ENCODE measurements around the gene ASXL1.

The ASXL1 gene

DNA sequence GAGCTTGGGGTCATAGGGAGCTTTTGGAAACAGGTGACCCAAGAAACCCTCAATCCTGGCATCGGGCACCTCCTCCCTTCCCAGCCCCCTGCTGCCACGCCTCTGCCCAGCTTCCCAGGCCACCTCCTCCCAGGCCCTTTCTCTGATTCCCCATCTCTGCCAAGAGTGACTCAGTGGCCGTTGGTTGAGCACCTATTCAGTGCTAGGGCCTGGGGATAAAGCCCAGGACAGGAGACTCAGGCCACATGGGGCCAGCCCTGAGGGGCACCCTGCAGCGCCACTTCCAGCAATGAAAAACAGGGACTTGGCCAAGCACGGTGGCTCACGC, 110.1 kb downstream of the ASXL1 start:
- DNase-seq: no peak

DNA sequence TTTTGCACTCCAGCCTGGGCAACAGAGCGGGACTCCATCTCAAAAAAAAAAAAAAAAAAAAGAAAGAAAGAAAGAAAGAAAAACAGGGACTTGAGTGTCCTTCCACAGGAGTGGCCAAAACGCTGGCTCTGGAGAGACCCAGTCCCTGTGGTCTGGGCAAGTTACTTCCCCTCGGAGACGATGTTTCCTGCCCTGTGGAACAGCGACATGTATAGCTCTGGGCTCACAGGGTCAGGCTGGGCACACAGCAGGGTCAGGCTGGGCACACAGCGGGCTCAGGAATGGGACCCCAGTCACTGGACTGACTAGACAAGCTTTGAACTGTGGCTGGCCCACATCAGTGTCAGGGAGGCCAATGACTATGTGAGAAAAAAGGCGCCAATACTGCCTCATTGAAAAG, 110.7 kb downstream of the ASXL1 start:
- DNase-seq: no peak

DNA sequence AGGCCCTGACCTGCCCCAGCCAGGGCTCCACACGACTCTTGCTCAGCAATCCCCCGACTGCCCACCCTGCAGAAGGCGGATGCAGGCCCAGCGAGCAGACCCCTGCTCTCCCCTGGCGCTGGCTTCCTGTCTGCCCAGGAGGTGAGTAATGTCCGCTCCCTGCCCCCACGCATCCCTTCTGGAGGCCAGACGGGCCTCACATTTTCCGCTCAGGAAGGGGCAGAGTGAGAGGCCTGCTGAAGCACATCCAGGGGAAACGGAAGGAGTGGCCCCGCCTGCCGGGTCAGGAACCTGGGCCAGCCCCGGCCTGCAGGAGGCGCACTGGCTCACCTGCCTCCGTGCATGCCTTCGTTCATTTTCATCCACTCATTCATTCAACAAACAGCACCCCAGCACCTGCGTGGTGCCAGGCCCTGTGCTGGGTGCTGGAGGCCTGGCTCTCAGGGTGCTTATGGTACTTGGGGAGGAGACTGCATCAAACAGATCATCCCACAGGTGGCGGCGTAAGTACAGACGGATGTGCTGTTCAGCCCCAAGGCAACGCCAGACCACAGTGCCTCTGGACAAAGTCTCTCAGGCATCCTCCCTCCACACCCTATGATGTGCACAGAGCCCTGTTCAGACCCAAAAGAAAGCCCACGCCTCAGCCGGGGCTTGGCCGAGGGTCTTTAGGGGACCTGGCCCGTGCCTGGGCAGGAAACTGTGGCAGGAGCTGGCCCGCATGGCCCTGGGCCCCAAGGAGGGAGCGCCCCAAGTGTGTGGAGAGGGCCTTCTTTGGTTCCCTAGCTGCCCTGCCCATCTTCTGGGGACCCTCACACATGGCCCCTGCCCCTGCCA, 112.1 kb downstream of the ASXL1 start:
- peak; percentile 83 for DNase-seq

DNA sequence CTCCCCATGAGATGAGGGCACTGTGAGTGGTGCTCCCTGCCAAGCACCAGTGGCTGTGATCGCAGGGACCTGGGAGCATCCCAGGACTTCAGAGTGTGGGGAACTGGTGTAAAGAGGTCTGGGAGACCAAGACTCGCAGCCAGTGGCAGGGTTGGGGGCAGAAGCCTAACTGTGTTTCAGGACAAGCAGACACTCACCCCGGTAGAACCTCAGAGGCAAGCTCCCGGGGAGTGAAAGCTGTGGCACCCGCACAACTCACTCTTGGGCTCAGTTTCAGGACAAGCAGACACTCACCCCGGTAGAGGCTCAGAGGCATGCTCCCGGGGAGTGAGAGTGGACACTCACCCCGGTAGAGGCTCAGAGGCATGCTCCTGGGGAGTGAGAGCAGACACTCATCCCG, 112.8 kb downstream of the ASXL1 start:
- no peak for DNase-seq

DNA sequence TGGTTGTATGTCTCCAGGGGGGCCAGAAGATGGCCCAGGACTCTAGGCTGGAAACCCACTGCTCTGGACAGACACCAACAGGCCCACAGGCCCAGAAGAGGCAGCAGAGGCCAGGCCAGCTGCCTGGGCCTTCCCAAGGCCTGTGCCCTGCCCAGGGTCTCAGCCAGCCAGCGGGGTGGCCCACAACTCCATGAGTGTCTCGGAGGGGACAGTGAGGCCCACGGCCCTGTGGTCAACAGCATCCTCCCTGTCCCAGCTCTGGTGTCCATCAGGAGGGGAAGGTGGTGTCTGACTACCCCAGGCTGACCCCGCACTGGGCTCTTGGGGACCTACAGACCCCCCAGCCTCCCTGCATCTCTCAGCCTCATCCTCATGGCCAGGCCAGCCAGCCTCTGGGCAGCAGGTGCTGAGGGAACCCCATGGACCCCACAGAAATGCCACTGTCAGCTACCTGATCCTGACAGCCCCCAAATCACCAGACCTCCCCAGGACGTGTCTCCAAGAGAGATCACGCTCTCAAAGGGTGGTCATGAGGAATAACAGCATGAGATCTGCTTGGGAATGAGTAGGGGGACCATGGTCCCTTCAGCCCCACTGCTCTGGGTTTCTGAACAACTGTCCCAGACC, 114.6 kb downstream of the ASXL1 start:
- no peak for DNase-seq

DNA sequence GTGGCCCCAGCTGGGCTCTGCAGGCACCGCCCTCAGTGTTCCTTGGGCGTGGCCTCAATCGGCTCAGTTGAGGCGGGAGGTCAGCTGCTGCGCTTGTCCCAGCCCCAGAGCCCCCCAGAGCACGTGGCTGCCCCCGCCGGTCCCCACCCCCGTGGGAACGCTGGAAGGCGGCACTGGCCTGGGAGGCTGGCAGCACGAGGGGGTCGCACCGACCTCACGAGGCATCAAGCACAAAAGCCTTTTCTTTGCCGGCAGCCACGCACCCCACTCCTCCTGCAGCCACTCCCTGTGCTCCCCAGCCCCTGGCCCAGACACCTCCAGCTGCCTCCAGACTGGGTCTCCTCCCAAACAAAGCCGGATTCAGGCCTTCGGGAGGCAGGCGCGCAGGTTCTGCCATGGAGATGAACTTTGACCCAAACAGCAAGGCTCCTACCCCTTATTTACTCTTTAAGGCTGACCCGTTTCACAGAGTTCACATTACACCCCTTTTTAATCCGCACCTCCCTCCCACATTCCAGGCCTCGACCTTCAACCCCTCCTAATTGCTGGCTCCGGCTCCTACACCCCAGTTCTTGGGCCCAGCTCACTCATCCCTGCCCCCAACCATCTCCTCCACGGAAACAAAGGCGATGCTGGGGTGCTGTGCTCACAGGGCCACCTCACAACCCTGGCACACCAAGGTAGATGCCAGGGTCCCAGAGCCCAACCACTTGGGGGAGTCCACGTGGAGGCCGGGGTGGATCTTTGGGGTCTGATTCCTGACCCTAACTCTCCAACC, 115.3 kb downstream of the ASXL1 start:
- no peak for DNase-seq

DNA sequence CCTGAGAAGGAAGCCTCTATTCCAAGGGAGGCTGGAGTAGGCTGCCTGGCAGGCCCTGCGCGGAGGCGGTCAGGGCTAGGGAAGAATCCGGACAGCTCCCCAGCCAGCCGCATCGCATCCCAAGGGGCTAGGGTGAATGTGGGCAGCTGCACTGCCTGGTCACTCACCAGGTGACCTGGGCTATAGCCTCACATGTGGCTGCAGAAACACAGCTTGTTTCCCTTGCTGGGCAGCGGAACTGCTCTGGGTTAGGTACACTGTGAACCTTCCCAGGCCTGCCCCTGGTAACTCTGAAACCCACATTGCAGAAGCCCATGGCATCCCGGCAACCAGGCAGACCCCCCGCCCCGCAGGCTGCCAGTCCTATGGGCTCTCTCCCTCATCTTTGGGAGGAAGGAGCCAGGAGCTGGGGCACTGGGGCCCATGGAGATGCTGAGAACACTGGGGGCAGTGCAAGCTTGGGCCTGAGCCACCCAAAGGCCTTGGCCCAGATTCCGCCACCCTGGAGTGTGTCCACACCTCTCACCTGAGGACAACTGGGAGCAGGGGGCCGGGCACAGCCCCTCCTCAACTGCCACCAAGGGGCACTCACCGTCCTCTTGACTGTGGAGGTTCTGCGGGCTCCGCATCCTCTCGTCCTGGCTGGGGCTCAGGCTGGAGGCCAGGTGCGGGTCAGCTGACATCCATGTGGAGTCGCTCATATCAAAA, 116.0 kb downstream of the ASXL1 start:
- DNase-seq: no peak

DNA sequence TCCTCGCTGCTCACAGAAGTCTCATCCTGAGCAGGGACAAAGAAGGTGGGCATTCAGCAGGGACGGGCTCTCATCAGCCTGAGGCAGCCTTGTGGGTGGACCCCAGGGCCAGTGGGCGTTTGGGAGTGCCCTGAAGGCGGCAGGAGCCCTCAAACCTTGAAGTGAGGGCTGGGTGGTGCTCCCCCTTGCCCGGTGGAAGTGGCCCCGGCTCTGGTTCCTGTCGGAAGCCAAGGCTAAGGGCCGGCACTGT, 116.5 kb downstream of the ASXL1 start:
- no peak for DNase-seq

DNA sequence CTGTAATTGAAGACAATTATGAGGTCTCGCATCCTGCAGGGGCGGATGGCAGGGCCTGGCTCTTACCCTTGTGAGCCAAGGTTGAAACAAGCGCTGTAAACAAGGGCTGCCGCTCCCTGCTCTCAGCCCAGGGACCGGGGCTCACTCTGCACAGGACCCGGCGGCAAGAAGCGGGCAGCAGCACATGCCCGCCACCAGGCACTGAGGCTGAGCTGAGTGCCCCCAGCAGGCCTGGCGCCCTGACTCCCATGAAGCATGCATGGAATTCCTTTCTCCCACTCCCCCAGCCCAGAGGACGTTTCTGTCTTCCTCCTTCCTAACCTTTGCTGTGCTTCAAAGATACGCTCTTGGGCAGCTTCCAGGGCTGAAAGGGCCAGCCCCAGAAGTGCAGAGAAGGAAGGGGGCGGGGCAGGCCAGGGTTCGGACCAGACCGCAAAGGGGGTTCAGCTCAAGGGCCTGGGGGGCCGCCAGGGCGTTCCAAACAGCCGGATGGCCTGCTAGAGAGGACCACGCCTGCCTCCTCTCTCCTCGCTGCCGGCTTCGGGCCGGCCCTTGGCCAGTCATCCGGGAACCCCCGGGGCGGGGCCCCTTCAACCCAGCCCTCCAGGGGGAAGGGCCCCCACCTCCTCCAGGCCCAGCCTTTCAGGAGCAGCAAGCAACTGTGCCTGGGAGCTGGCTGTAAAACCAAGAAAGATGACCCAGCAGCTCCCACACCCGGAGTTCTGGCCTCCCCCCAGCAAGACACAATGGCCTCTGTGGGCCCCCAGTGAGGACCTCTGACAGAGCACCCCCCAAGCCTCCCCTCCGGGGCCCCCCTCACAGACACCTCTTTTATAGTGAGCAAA, 117.1 kb downstream of the ASXL1 start:
- peak; percentile 98 for DNase-seq

DNA sequence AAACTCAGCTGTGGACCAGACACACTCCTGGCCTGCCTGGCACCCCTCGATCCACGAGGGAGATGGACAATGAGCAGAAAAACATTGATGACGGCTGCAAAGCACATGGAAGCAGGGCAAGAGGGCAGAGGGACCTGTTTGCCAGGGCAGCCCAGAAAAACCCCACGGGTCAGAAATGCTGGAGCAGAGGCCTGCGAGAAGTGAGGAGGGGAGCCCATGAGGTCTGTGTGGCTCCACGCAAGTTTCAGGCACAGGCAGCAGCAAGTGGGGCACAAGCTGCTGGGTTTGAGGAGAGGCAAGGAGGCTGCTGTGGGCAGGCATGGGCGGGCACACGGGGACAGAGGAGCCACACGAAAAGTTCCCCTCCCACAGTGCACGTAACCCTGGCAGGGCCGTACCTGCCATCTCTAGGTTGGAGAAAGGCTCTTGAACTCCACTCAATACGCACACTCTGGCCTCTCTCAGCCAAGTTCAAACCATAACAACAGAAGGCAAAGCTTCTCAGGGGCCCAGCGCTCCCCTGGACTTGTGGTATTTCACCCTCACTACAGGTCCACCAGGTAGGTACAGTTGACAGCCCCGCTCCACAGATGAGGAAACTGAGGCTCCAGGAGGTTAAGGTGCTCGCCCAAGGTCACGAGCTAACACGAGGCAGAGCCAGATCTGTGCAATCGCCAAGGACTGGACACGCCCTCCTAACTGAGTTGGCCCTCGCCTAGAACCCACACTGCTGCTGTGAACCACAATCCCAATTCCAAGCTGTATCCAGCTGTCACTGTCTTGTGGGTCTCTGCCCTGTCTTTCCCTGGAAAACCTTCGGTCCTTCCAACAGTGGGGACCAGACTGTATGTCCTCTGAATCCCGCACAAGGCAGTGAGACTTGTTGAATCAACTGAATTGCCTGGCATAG, 118.8 kb downstream of the ASXL1 start:
- no peak for DNase-seq

DNA sequence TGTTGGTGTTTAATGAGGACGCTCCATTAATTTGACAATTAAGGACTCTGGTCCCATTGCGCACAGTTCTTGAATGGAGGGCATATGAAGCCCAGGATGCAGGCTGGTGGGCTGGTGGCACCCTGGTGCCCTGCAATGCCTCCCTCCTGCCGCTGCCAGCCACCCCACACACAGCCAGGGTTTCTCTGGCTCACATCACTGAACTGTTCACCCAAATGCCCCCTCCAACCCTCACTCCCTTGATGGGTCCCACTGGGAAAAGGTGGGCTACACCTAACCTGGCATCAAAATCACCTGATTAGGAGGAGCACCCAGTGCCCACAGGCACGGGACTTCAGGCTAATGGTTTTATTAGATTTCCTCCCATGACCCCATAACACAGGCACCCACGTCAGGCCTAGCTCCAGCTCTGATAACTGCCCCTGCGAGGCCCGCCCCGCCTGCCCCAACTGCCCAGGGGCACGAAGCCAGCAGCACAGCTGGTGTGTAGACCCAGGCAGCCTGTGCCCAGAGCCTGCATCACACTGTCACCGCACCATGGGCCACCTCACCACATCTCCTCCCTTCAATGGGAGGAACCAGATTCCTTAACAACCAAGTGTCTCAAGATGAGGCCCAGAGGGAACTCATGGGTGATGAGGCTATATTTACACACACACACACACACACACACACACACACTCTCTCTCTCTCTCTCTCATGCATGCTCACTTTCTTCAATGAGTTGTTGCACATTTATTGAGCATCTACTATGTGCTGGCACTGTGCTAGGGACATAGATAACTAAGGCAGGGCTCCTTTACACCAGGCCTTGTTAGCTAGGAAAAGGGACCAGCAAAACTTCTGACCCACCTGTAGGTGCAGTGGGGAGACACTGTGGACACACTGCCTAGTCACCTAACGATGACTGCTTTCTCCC, 119.7 kb downstream of the ASXL1 start:
- no peak for DNase-seq

DNA sequence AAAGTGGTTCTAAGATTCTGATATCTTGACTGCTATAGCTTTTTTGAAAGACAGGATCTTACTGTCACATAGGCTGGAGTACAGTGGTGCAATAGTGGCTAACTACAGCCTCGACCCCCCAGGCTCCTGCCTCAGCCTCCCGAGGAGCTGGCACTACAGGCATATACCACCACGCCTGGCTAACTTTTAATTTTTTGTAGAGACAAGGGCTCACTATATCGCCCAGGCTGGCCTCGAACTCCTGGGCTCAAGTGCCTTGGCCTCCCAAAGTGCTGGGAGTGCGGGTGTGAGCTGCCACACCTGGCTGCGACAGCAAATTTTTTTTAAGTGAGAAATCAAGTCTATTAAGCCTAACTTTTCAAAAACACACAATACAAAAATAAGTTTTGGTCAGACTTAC, 120.4 kb downstream of the ASXL1 start:
- DNase-seq: no peak

DNA sequence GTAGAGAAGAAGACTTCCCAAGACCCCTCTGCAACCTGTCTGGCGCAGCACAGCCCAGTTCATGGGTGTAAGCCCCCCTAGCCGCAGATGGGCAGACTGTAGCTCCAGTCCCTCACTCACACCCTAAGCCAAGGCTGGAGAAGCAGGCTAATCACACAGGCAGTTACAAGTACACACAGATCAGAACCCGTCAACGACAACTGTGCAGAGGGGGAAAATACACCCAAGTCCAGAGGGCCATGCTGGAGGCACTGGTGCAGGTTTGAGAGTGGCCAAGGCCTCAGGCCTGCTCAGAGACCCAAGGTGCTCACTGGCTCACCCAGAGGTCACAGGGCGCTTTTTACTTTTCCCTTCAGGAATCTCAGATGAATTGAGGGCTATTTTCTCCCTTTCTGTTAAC, 120.9 kb downstream of the ASXL1 start:
- no peak for DNase-seq

DNA sequence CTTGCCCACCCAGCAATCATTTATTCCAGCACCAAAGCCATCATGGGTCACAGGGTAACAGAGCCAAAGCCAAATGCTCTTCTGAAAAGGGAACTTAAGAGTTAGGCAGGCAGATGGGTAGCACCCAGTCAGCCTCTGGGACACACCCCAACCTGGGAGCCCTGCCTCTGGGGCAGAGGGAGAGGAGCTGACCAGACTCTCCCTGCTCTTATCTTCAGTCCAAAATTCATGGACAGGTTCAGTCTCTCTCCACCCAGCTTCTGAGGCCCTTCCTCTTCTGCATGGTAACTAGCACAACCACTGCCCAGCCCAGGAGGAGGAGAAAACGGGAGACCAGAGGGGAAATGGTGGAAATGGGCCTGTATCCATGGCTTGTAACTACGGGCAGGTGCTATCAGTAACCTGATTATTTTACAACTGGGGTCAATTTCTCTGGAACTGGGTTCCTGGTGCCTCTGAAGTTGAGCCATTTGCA, 121.6 kb downstream of the ASXL1 start:
- no peak for DNase-seq

DNA sequence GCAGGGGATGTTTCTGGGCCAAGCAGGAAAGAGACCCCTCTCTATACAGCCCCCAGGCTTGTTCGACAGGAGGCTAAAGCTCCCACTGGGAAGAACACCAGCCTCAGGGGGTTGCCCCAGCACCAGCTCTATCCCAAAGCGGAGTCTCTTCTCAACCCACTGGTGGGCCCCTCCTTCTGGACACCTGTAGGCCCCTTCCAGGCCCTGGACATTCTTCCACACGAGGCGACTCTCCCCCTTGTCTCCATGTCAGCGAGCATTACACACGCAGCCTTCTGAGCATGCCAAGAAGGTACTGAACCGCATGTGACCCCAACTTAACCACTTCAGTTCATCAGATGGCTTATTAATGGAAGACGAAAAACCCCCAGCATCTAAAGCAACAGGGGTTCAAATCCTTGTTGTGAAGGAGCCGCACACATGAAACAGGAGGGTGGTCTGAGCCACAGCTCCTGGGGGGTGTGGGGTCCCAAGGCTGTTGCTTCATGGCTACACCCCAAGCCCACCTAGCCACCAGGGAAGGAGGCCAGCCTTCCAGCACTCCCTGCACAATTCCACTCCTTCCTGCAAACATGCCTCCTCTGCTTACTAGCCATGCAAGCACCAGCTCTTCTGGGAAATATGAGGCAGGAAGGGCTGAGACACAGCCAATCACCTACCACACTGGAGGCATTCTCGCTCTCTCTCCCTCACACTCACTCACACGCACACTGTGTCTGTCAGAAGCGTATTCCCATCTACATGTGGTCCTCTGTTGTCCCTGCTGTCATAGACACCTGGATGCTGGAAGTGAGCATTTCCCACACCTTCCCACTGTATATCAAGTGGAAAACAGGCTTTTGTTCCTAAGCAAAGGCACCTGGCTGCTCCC, 122.5 kb downstream of the ASXL1 start:
- DNase-seq: peak; percentile 55

DNA sequence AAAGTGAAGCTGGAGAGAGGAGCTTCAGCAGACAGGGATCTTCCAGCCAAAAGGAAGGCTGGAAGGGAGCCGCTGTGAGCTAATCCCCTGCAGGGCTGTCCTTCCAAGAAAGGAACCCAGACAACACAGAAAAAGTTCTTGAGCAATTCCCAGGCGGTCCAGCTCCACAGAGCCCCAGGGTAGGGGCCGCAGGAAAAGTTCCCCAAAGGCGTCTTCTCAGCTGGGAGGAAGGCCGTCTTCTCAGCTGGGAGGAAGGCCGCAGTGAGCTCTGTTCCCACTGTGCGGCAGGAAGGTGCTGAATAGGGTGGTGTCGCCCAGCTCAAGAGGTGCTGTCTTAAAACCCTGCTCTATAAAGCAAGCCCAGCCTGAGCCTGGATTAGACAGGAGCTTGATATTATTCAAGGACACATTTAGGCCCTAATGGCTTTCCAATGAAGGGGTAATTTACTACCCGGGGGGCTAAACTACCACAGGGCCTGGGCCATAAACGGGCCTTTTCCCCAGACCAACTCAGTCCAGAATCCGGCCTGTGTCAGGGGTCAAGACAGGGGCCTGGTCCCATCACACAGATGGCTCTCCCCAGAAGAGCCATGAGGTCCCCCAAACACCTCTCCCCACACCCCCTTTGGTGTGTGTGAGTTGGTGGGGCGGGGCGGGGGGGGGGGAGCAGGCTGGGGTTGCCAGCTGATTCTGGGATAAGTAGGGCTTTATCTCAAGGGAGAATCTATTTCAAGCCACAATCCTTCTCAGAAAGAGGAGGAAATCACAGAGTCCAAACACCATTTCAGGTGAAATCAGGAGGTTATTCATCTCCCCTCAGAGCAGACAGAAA, 123.4 kb downstream of the ASXL1 start:
- no peak for DNase-seq

DNA sequence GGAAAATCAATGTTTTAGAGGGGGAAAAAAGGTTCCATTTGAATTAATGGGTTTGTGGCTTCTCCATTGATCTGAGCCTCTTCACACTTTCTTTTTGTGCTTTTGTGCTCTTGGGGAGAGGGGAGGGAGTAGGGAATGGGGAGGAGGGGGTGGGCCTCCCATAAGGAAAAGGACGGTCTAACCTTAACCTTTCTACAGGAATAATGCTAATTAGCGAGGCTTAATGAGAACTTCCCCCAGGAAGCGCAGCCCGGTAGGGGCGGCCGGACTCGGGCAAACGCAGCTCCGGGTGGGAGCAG, 124.0 kb downstream of the ASXL1 start:
- no peak for DNase-seq

DNA sequence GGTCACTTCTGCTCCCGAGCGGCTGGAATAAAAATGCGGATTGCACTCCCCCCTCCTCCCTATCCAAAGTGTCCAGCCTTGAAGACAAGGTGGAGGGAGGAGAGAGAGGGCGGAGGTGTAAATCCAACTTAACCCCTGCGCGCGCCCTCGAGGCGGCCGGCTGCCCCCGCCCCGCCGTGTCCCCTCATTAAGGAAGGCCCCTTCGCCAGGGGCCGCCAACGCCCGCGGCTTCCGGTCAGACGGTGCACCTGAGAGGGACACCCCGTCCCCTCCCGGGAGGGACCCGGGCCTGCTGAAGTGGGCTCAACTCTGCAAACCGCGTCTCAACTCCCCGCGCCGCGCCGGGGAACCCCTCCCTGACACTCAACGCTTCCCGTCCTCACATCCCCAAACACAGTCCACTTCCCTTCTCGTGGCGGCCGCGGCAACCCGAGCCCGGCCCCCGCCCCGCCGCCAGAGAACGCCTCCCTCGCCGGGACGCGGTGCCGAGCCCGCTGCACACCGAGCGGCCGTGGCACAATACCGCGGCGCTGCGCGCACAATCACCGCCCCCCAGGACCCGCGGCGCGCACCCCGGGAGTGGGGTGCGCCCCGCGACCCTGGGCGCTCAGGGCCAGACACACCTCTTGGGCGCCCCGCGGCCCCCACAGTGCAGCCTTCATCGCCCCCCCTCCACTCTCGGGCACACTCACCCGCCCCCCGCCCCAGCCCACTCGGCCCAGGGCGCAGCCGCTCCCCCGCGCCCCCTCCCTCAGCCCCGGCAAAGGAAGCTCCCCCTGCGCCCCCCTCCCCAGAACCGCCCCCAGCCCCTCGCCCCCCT, 124.5 kb downstream of the ASXL1 start:
- DNase-seq: no peak
